Heart left ventricle (tissue), 16 donors: ENCODE data around the gene PIM1. TPM values are rescaled to one million over a fixed set of nuclear protein-coding genes. Genes with fewer than 3 reads are reported as not detected.

Experiments used
- ATAC-seq, 4 donors: fragments of 200-7000 bp; cut with Tn5 transposase; one replicate each; pipeline ENCODE4 v1.9.1; 2020 to 2022; ENCODE audit warnings: moderate library complexity in 4 of 4, mild to moderate bottlenecking in 3 of 4, moderate number of reproducible peaks in 1 of 4
- DNase-seq, 5 donors: peaks; one replicate each; pipeline ENCODE4 v3.0.0-alpha.2; 2020
- H3K27ac ChIP-seq, 12 donors: fragments of 200-600 bp; sonication (generic) in 4 of 12; one replicate each; pipeline versions ENCODE4 v1.5.0 to v1.8.0; 2016 to 2022; ENCODE audit warnings: mild to moderate bottlenecking in 2 of 12
- H3K27me3 ChIP-seq, 9 donors: fragments of 200-600 bp; sonication (generic) in 2 of 9; one replicate each; pipeline versions ENCODE4 v1.5.1 to v1.8.0; 2016 to 2022; ENCODE audit warnings: mild to moderate bottlenecking in 3 of 9
- H3K36me3 ChIP-seq, 9 donors: fragments of 200-600 bp; sonication (generic) in 2 of 9; one replicate each; pipeline versions ENCODE4 v1.5.0 to v1.8.0; 2018 to 2022; ENCODE audit warnings: mild to moderate bottlenecking in 2 of 9
- H3K4me1 ChIP-seq, 12 donors: fragments of 200-600 bp; sonication (generic) in 4 of 12; one replicate each; pipeline versions ENCODE4 v1.5.0 to v1.8.0; 2016 to 2022; ENCODE audit warnings: mild to moderate bottlenecking in 3 of 12
- H3K4me3 ChIP-seq, 12 donors: fragments of 200-600 bp; sonication (generic) in 4 of 12; one replicate each; pipeline versions ENCODE4 v1.5.0 to v1.8.0; 2017 to 2022; ENCODE audit warnings: mild to moderate bottlenecking in 9 of 12, moderate library complexity in 4 of 12
- H3K9me3 ChIP-seq, 12 donors: fragments of 200-600 bp; sonication (generic) in 4 of 12; one replicate each; pipeline versions ENCODE4 v1.5.0 to v1.8.0; 2016 to 2022; ENCODE audit warnings: mild to moderate bottlenecking in 1 of 12
- CTCF ChIP-seq, 12 donors: fragments of 200-600 bp; sonication (generic) in 4 of 12; IDR thresholded peaks; one replicate each; pipeline versions ENCODE4 v1.5.0 to v1.8.0; 2018 to 2022; ENCODE audit warnings: antibody characterized with exemption in 12 of 12, mild to moderate bottlenecking in 5 of 12
- POLR2A ChIP-seq, 2 donors: fragments of 450-650 bp; IDR thresholded peaks; one replicate each; pipeline ENCODE4 v1.6.1; 2017; ENCODE audit warnings: antibody characterized with exemption in 2 of 2, mild to moderate bottlenecking in 2 of 2, moderate library complexity in 2 of 2
- WGBS, 4 donors: extraction: QIAGEN DNeasy Blood & Tissue Kit in 2 of 4; methylation state at CpG; one replicate each; pipeline versions ENCODE4 v1.1.5 to v1.1.7; 2013 to 2018; 5-methylcytosine and 5-hydroxymethylcytosine counted together
- intact Hi-C, 10 donors: fragments of 100-400 bp; cut with DNase I; formaldehyde crosslinking; loops; one replicate each; pipeline versions ENCODE4 v1.11.1 to v1.14.2; 2022
- polyA plus RNA-seq, 2 donors: library from polyadenylated mRNA; stranded (reverse); fragments of 200-250 nt; gene quantifications; one replicate each; pipeline ENCODE4 v1.2.3, GENCODE V29; 2013
- total RNA-seq, 9 donors: library from RNA; depleted of rRNA in 2 of 9; stranded (reverse); fragments of >200 nt in 2 of 9; fragmentation: NEBNext Ultra II Directional in 3 of 9; extraction: Animal tissue kit (Norgen Biotek cat#: 25700) in 3 of 9; gene quantifications; one replicate each; pipeline versions ENCODE4 v1.1.0 to v1.2.4, GENCODE V29; 2016 to 2023
- donor health status: ischemic (EF 13 %, LVEDD 7.1; RV severe dilation, severe dysfunction).
- donor health status: healthy with polysubstance abuse.
- donor health status: DM: no; HTN: yes; CAD: no.
- donor health status: DM: no; HTN: no; CAD: no.
- donor health status: ischemic (EF 25% LVEDD 6.9; RV normal size, moderate dysfunction).
- donor health status: ischemic (EF 25% LVEDD 5.7; RV mildly dilated, moderate dysfunction).
- donor health status: healthy.
- donor health status: DM: yes; HTN: yes; CAD: no.
- donor health status: ischemic (EF 35%, LVEDD 5.7; RV mildly dilated, moderate dysfunction).
- donor health status: nonischemic (EF 11% LVEDD 7.7; RV severe dilation, severe dysfunction).
- donor health status: DM: yes; HTN: yes; CAD: no.
- donor health status: PGD.
- donor health status: ischemic (EF 29% LVEDD 5.4; RV normal size, mild dysfunction).
- donor health status: nonischemic (EF 23%, LVEDD 6.1; RV moderate dilation, normal function).

Gene PIM1
- total and polyA plus RNA-seq, 11 donors, result 7.0 to 81.8 (median 16.0) TPM

DNA sequence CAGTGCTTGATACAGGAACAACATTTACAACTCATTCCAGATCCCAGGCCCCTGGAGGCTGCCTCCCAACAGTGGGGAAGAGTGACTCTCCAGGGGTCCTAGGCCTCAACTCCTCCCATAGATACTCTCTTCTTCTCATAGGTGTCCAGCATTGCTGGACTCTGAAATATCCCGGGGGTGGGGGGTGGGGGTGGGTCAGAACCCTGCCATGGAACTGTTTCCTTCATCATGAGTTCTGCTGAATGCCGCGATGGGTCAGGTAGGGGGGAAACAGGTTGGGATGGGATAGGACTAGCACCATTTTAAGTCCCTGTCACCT, 4.2 kb downstream of the PIM1 start:
- no peak for ATAC-seq
- intact Hi-C loops, result loop anchor here in 9 of 10 donors (5.0 to 10.0 kb wide), 7 partner anchors 33 to 289 kb away; partner anchors contain the start of gene C6orf89 (in 5 of the 9)
- peaks cover 0 to 65% (median 13%) of the 10 kb centered on the region in 12 donors for H3K4me1 ChIP-seq
- peaks cover 0 to 60% (median 32%) of the 10 kb centered on the region in 9 donors for H3K36me3 ChIP-seq
- peak overlapping the region in 2 of 12 donors; percentile 2 to 97 for H3K27ac ChIP-seq
- DNase-seq, result no peak
- WGBS, 4 donors, result 83 to 90% (median 87%) methylated on average over 3 of the region's 3 CpGs
- H3K9me3 ChIP-seq, result no peaks in the 10 kb centered on the region
- H3K4me3 ChIP-seq, result peak overlapping the region in 2 of 12 donors; percentile 2 to 100
- no peak for TF ChIP-seq CTCF (IDR thresholded peaks at IDR 0.05)
- TF ChIP-seq POLR2A (IDR thresholded peaks at IDR 0.05), result no peak
- no peaks in the 10 kb centered on the region for H3K27me3 ChIP-seq

GRCh38 chr6:37174515-37175331, 4.8 kb downstream of the PIM1 start:
- H3K4me3 ChIP-seq, result peak overlapping the region in 1 of 12 donors; percentile 100
- intact Hi-C loops, result loop anchor here (5.0 to 10.0 kb wide), 7 partner anchors 33 to 290 kb away; partner anchors contain the start of gene C6orf89 (in 5 of the 10)
- H3K27me3 ChIP-seq, result no peaks in the 10 kb centered on the region
- H3K27ac ChIP-seq, result peak overlapping the region in 2 of 12 donors; percentile 2 to 97
- peaks cover 0 to 60% (median 32%) of the 10 kb centered on the region in 9 donors for H3K36me3 ChIP-seq
- peaks cover 0 to 65% (median 12%) of the 10 kb centered on the region in 12 donors for H3K4me1 ChIP-seq
- no peak for DNase-seq
- ATAC-seq, result no peak
- WGBS, 4 donors, result 78 to 88% (median 85%) methylated on average over 10 of the region's 10 CpGs
- no peaks in the 10 kb centered on the region for H3K9me3 ChIP-seq
- TF ChIP-seq POLR2A (IDR thresholded peaks at IDR 0.05) (no peak), CTCF (IDR thresholded peaks at IDR 0.05) (no peak)

GRCh38 chr6:37175332-37176267, 5.6 kb downstream of the PIM1 start:
- TF ChIP-seq POLR2A (IDR thresholded peaks at IDR 0.05) (no peak), CTCF (IDR thresholded peaks at IDR 0.05) (no peak)
- DNase-seq (no peak), ATAC-seq (no peak)
- 87 to 89% (median 88%) methylated on average over 18 of the region's 18 CpGs for WGBS, 4 donors
- peak overlapping the region in 1 of 12 donors; percentile 100 for H3K4me3 ChIP-seq
- intact Hi-C loops, result loop anchor here in 6 of 10 donors (5.0 to 10.0 kb wide), 3 partner anchors 148 to 291 kb away; partner anchors contain the start of gene C6orf89 (in 4 of the 6)
- H3K4me1 ChIP-seq, result peaks cover 0 to 71% (median 12%) of the 10 kb centered on the region in 12 donors
- H3K9me3 ChIP-seq, result no peaks in the 10 kb centered on the region
- H3K27me3 ChIP-seq, result no peaks in the 10 kb centered on the region
- H3K27ac ChIP-seq, result peak overlapping the region in 1 of 12 donors; percentile 97
- H3K36me3 ChIP-seq, result peaks cover 0 to 57% (median 32%) of the 10 kb centered on the region in 9 donors
